ENCODE results near the gene TNRC18.

TNRC18 gene

GRCh38 chr7:5420881-5421713 is 2.5 kb downstream of the TNRC18 start:
- TF ChIP-seq CTCF (IDR thresholded peaks at IDR 0.05; ENCODE audit: low read depth, low read length, missing control alignments): no peak
- H3K4me3 ChIP-seq (ENCODE audit: low read depth, low read length): peak overlapping the region; percentile 85
- H3K27ac ChIP-seq: peak overlapping the region; percentile 73
- peaks cover 5% of the 10 kb centered on the region for H3K36me3 ChIP-seq (replicated peaks)
- no peaks in the 10 kb centered on the region for H3K27me3 ChIP-seq (replicated peaks)
- no peak for DNase-seq
- in situ Hi-C loops (cut with HindIII; ENCODE audit: low pct_ligation_motif_present, low sequenced_read_pairs): no loop called here

GRCh38 chr7:5420067-5420880 is 3.4 kb downstream of the TNRC18 start:
- in situ Hi-C loops (cut with HindIII; ENCODE audit: low pct_ligation_motif_present, low sequenced_read_pairs): no loop called here
- peak overlapping the region; percentile 73 for H3K27ac ChIP-seq
- DNase-seq: no peak
- TF ChIP-seq CTCF (IDR thresholded peaks at IDR 0.05; ENCODE audit: low read depth, low read length, missing control alignments): no peak
- H3K27me3 ChIP-seq (replicated peaks): no peaks in the 10 kb centered on the region
- peaks cover 5% of the 10 kb centered on the region for H3K36me3 ChIP-seq (replicated peaks)
- peak overlapping the region; percentile 85 for H3K4me3 ChIP-seq (ENCODE audit: low read depth, low read length)

- peak overlapping the region; percentile 73 for H3K27ac ChIP-seq
- in situ Hi-C loops (cut with HindIII; ENCODE audit: low pct_ligation_motif_present, low sequenced_read_pairs): no loop called here
- no peak for DNase-seq
- no peak for TF ChIP-seq CTCF (IDR thresholded peaks at IDR 0.05; ENCODE audit: low read depth, low read length, missing control alignments)
- peak overlapping the region; percentile 85 for H3K4me3 ChIP-seq (ENCODE audit: low read depth, low read length)
- no peaks in the 10 kb centered on the region for H3K27me3 ChIP-seq (replicated peaks)
- H3K36me3 ChIP-seq (replicated peaks): peaks cover 5% of the 10 kb centered on the region
These were observed 4.0 kb downstream of the TNRC18 start for GRCh38 chr7:5419539-5420066.

GRCh38 chr7:5418285-5418582 is 5.4 kb downstream of the TNRC18 start:
- Histone ChIP-seq H3K36me3 (replicated peaks) (peaks cover 5% of the 10 kb centered on the region), H3K27ac (peak overlapping the region; percentile 41), H3K27me3 (replicated peaks) (no peaks in the 10 kb centered on the region), H3K4me3 (ENCODE audit: low read depth, low read length) (no peak overlapping the region)
- in situ Hi-C loops (cut with HindIII; ENCODE audit: low pct_ligation_motif_present, low sequenced_read_pairs): no loop called here
- no peak for TF ChIP-seq CTCF (IDR thresholded peaks at IDR 0.05; ENCODE audit: low read depth, low read length, missing control alignments)
- no peak for DNase-seq

GRCh38 chr7:5417106-5418071 is 6.2 kb downstream of the TNRC18 start:
- H3K36me3 ChIP-seq (replicated peaks): peaks cover 5% of the 10 kb centered on the region
- no peak overlapping the region for H3K4me3 ChIP-seq (ENCODE audit: low read depth, low read length)
- H3K27me3 ChIP-seq (replicated peaks): no peaks in the 10 kb centered on the region
- no peak for DNase-seq
- H3K27ac ChIP-seq: peak overlapping the region; percentile 41
- no peak for TF ChIP-seq CTCF (IDR thresholded peaks at IDR 0.05; ENCODE audit: low read depth, low read length, missing control alignments)
- in situ Hi-C loops (cut with HindIII; ENCODE audit: low pct_ligation_motif_present, low sequenced_read_pairs): no loop called here

Measured in brain microvascular endothelial cell (primary cell).